ENCODE data around the gene KLHDC4.
"Not testable (repeated sequence)": the region's sequence is repeated elsewhere in the genome, so short reads cannot be mapped to it uniquely, and the experiment has no call there.

The KLHDC4 gene

GRCh38 chr16:87723226-87723623 lies 42.6 kb downstream of the KLHDC4 start:
- H3K27ac ChIP-seq: no peak overlapping the region
- no peak for DNase-seq (ENCODE audit: low spot score)
- ChIA-PET CTCF (no interaction called here), POLR2A (ENCODE audit: low non-redundant PET) (interaction anchor here (0.6 kb wide), 1 partner anchor 12 kb away, joined by 3 read pairs; no protein-coding TSS in a partner anchor)
- no peak for TF ChIP-seq CTCF (conservative IDR thresholded peaks at IDR 0.05; ENCODE audit: low read depth)

- ChIA-PET CTCF (no interaction called here), POLR2A (ENCODE audit: low non-redundant PET) (interaction anchor here (0.6 kb wide), 1 partner anchor 12 kb away, joined by 3 read pairs; no protein-coding TSS in a partner anchor)
- TF ChIP-seq CTCF (conservative IDR thresholded peaks at IDR 0.05; ENCODE audit: low read depth): no peak
- DNase-seq (ENCODE audit: low spot score): no peak
- H3K27ac ChIP-seq: no peak overlapping the region
Observed at GRCh38 chr16:87722590-87723225, 43.1 kb downstream of the KLHDC4 start.

GRCh38 chr16:87721622-87722585 lies 43.9 kb downstream of the KLHDC4 start:
- H3K27ac ChIP-seq: no peak overlapping the region
- TF ChIP-seq CTCF (conservative IDR thresholded peaks at IDR 0.05; ENCODE audit: low read depth): no peak
- no peak for DNase-seq (ENCODE audit: low spot score)
- CTCF ChIA-PET: no interaction called here
- POLR2A ChIA-PET (ENCODE audit: low non-redundant PET): no interaction called here

GRCh38 chr16:87720446-87720845 lies 45.3 kb downstream of the KLHDC4 start:
- H3K27ac ChIP-seq: no peak overlapping the region
- CTCF ChIA-PET: interaction anchor here (0.6 kb wide), 2 partner anchors 40 to 136 kb away, joined by 3 to 4 read pairs; no protein-coding TSS in a partner anchor
- no peak for DNase-seq (ENCODE audit: low spot score)
- no peak for TF ChIP-seq CTCF (conservative IDR thresholded peaks at IDR 0.05; ENCODE audit: low read depth)
- POLR2A ChIA-PET (ENCODE audit: low non-redundant PET): interaction anchor here (0.5 kb wide), 1 partner anchor 197 kb away, joined by 6 read pairs; no protein-coding TSS in a partner anchor

- H3K27ac ChIP-seq; DNase-seq (ENCODE audit: low spot score); CTCF ChIA-PET; POLR2A ChIA-PET (ENCODE audit: low non-redundant PET): not testable (repeated sequence)
Observed at GRCh38 chr16:87718831-87719230, 47.0 kb downstream of the KLHDC4 start.

GRCh38 chr16:87715658-87716057 lies 50.1 kb downstream of the KLHDC4 start:
- H3K27ac ChIP-seq: no peak overlapping the region
- DNase-seq (ENCODE audit: low spot score): no peak
- TF ChIP-seq CTCF (conservative IDR thresholded peaks at IDR 0.05; ENCODE audit: low read depth): no peak
- ChIA-PET POLR2A (ENCODE audit: low non-redundant PET) (no interaction called here), CTCF (no interaction called here)

- no peak for TF ChIP-seq CTCF (conservative IDR thresholded peaks at IDR 0.05; ENCODE audit: low read depth)
- ChIA-PET POLR2A (ENCODE audit: low non-redundant PET) (no interaction called here), CTCF (no interaction called here)
- DNase-seq (ENCODE audit: low spot score): no peak
- no peak overlapping the region for H3K27ac ChIP-seq
Observed at GRCh38 chr16:87715231-87715630, 50.6 kb downstream of the KLHDC4 start.

All from RWPE1 (cell line).